Stimulated activated CD8-positive, alpha-beta memory T cell treated with anti-CD3 and anti-CD28 coated beads, Interleukin-2, amount 100 ng/mL, for 1 hour (primary cell): Measurements from ENCODE around the gene FBXO21.

ENCODE experiments used
- DNase-seq, 2 donors: peaks; one replicate each; pipeline ENCODE4 v3.0.0-alpha.2; 2020; ENCODE audit warnings: low read depth in 2 of 2

Gene FBXO21

GRCh38 chr12:117139025-117139717, 51.1 kb downstream of the FBXO21 start:
- DNase-seq, result no peak

- no peak for DNase-seq
Observed at GRCh38 chr12:117134721-117135120, 55.5 kb downstream of the FBXO21 start.

GRCh38 chr12:117134059-117134458, 56.2 kb downstream of the FBXO21 start:
- DNase-seq, result peak; percentile 3 to 13

GRCh38 chr12:117130801-117131200, 59.5 kb downstream of the FBXO21 start:
- no peak for DNase-seq

GRCh38 chr12:117129391-117129790, 60.9 kb downstream of the FBXO21 start:
- DNase-seq, result no peak

GRCh38 chr12:117127933-117128823, 62.1 kb downstream of the FBXO21 start:
- no peak for DNase-seq

- no peak for DNase-seq
Observed at GRCh38 chr12:117126335-117126734, 63.9 kb downstream of the FBXO21 start.

- DNase-seq, result no peak
Observed at GRCh38 chr12:117125767-117126166, 64.5 kb downstream of the FBXO21 start.

GRCh38 chr12:117125272-117125613, 65.0 kb downstream of the FBXO21 start:
- no peak for DNase-seq

GRCh38 chr12:117124421-117125271, 65.6 kb downstream of the FBXO21 start:
- no peak for DNase-seq

- no peak for DNase-seq
Observed at GRCh38 chr12:117121441-117121840, 68.8 kb downstream of the FBXO21 start.

- DNase-seq, result no peak
Observed at GRCh38 chr12:117120787-117121186, 69.5 kb downstream of the FBXO21 start.

GRCh38 chr12:117119592-117120198, 70.6 kb downstream of the FBXO21 start:
- DNase-seq, result no peak

- DNase-seq, result no peak
Observed at GRCh38 chr12:117118838-117119591, 71.3 kb downstream of the FBXO21 start.

- no peak for DNase-seq
Observed at GRCh38 chr12:117114784-117115183, 75.5 kb downstream of the FBXO21 start.

GRCh38 chr12:117113231-117113630, 77.0 kb downstream of the FBXO21 start:
- no peak for DNase-seq

- DNase-seq, result no peak
Observed at GRCh38 chr12:117111821-117112595, 78.3 kb downstream of the FBXO21 start.

- DNase-seq, result no peak
Observed at GRCh38 chr12:117111386-117111785, 78.9 kb downstream of the FBXO21 start.

GRCh38 chr12:117109943-117110635, 80.2 kb downstream of the FBXO21 start:
- DNase-seq, result no peak

- no peak for DNase-seq
Observed at GRCh38 chr12:117105902-117106301, 84.4 kb downstream of the FBXO21 start.
